ENCODE measurements around the gene ZBTB16. TPM values are rescaled to one million over a fixed set of nuclear protein-coding genes. Genes with fewer than 3 reads are reported as not detected.

The ZBTB16 gene
- total and polyA plus RNA-seq, 2 of the 4 experiments (the other 2 are of a cell fraction), result not detected

GRCh38 chr11:114183044-114183511 is 123.6 kb downstream of the ZBTB16 start:
- no peak overlapping the region for H2BK20ac ChIP-seq (ENCODE audit: low read depth, low read length)
- no peaks in the 10 kb centered on the region for H3K9me1 ChIP-seq (ENCODE audit: insufficient read depth, low read length)
- H4K91ac ChIP-seq (ENCODE audit: insufficient read depth, low read depth, low read length), result no peak overlapping the region
- H3K9ac ChIP-seq (ENCODE audit: low read depth, low read length), result no peak overlapping the region
- no peak overlapping the region for H2AK5ac ChIP-seq (ENCODE audit: low read depth, low read length)
- no peak overlapping the region for H2BK15ac ChIP-seq (ENCODE audit: low read depth, low read length)
- no peak for DNase-seq
- dilution Hi-C loops (cut with HindIII; ENCODE audit: low sequenced_read_pairs, unreplicated experiment), result no loop called here
- no peak for ATAC-seq (ENCODE audit: low read depth)
- no peaks in the 10 kb centered on the region for H3K79me1 ChIP-seq (ENCODE audit: low read depth in 1 of 2, low read length in 2 of 2)
- H4K8ac ChIP-seq (ENCODE audit: low read depth in 2 of 2, low read length in 2 of 2), result no peak overlapping the region
- no peaks in the 10 kb centered on the region for H3K36me3 ChIP-seq (ENCODE audit: control insufficient read depth, insufficient read depth, low read length)
- H3K4me2 ChIP-seq (ENCODE audit: low read depth, low read length), result no peak overlapping the region
- TF ChIP-seq FOS (IDR thresholded peaks at IDR 0.05; ENCODE audit: low read depth, low read length), result no peak
- no peak for TF ChIP-seq NFE2L2 (IDR thresholded peaks at IDR 0.05; ENCODE audit: low read depth, low read length)
- TF ChIP-seq CEBPB (IDR thresholded peaks at IDR 0.05; ENCODE audit: low read depth, low read length), result no peak
- TF ChIP-seq USF2 (IDR thresholded peaks at IDR 0.05; ENCODE audit: low read depth, low read length), result no peak
- TF ChIP-seq BHLHE40 (IDR thresholded peaks at IDR 0.05; ENCODE audit: low read depth, low read length), result no peak
- TF ChIP-seq, protein P1, sequence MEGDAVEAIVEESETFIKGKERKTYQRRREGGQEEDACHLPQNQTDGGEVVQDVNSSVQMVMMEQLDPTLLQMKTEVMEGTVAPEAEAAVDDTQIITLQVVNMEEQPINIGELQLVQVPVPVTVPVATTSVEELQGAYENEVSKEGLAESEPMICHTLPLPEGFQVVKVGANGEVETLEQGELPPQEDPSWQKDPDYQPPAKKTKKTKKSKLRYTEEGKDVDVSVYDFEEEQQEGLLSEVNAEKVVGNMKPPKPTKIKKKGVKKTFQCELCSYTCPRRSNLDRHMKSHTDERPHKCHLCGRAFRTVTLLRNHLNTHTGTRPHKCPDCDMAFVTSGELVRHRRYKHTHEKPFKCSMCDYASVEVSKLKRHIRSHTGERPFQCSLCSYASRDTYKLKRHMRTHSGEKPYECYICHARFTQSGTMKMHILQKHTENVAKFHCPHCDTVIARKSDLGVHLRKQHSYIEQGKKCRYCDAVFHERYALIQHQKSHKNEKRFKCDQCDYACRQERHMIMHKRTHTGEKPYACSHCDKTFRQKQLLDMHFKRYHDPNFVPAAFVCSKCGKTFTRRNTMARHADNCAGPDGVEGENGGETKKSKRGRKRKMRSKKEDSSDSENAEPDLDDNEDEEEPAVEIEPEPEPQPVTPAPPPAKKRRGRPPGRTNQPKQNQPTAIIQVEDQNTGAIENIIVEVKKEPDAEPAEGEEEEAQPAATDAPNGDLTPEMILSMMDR (conservative IDR thresholded peaks at IDR 0.05; ENCODE audit: low read depth, low read length), result no peak
- no peak for TF ChIP-seq RFX5 (IDR thresholded peaks at IDR 0.05; ENCODE audit: low read depth, low read length)
- no peak for TF ChIP-seq MAFK (IDR thresholded peaks at IDR 0.05; ENCODE audit: low read depth, low read length)
- no peak for TF ChIP-seq RAD21 (IDR thresholded peaks at IDR 0.05; ENCODE audit: low read length)
- no peak for TF ChIP-seq RCOR1 (IDR thresholded peaks at IDR 0.05; ENCODE audit: insufficient replicate concordance, low read length)
- no peak for TF ChIP-seq POLR2A (IDR thresholded peaks at IDR 0.05; ENCODE audit: low read depth, low read length)
- TF ChIP-seq, protein P2, sequence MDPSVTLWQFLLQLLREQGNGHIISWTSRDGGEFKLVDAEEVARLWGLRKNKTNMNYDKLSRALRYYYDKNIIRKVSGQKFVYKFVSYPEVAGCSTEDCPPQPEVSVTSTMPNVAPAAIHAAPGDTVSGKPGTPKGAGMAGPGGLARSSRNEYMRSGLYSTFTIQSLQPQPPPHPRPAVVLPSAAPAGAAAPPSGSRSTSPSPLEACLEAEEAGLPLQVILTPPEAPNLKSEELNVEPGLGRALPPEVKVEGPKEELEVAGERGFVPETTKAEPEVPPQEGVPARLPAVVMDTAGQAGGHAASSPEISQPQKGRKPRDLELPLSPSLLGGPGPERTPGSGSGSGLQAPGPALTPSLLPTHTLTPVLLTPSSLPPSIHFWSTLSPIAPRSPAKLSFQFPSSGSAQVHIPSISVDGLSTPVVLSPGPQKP (IDR thresholded peaks at IDR 0.05; ENCODE audit: borderline replicate concordance, low read depth, low read length), result no peak
- TF ChIP-seq MXI1 (IDR thresholded peaks at IDR 0.05; ENCODE audit: borderline replicate concordance, low read depth, low read length), result no peak
- no peak for TF ChIP-seq CHD1 (IDR thresholded peaks at IDR 0.05; ENCODE audit: low read depth, low read length)
- no peak for TF ChIP-seq SMC3 (IDR thresholded peaks at IDR 0.05; ENCODE audit: low read depth, low read length)
- no peak for TF ChIP-seq MAZ (IDR thresholded peaks at IDR 0.05; ENCODE audit: borderline replicate concordance, low read depth, low read length)
- H3K9me3 ChIP-seq (ENCODE audit: control insufficient read depth, insufficient read depth, low read length), result no peaks in the 10 kb centered on the region
- no peak overlapping the region for H3K4me3 ChIP-seq (ENCODE audit: insufficient read depth, low read depth, low read length)
- no peak overlapping the region for H3K4ac ChIP-seq (ENCODE audit: low read depth, low read length)
- in situ Hi-C loops (cut with MboI; ENCODE audit: low sequenced_read_pairs), result no loop called here
- no peak overlapping the region for H2AFZ ChIP-seq (replicated peaks; ENCODE audit: low read length, poor library complexity)
- H2BK5ac ChIP-seq (ENCODE audit: low read depth, low read length, poor library complexity, severe bottlenecking), result no peak overlapping the region
- WGBS, 2 experiments (ENCODE audit: extremely low coverage in 2 of 2, insufficient read length in 1 of 2), result 47% methylated on average over 5 of the region's 15 CpGs; no CpG with 5 or more reads in 1 of the 2 experiments
- H3K27ac ChIP-seq (ENCODE audit: insufficient read depth, low read length), result no peak overlapping the region
- no peak overlapping the region for H3K56ac ChIP-seq (ENCODE audit: extremely low read depth, insufficient read depth, low read length)
- ChIA-PET POLR2A (ENCODE audit: unreplicated experiment) (no interaction called here), CTCF (no interaction called here)
- H4K5ac ChIP-seq (ENCODE audit: low read depth, low read length), result no peak overlapping the region
- H2AK9ac ChIP-seq (replicated peaks; ENCODE audit: low read depth, low read length, poor library complexity), result no peak overlapping the region
- no peaks in the 10 kb centered on the region for H4K20me1 ChIP-seq (ENCODE audit: insufficient read depth, low read length)
- no peak overlapping the region for H2BK120ac ChIP-seq (ENCODE audit: low read depth, low read length)
- H3K23ac ChIP-seq (ENCODE audit: low read depth, low read length), result no peak overlapping the region
- no peak overlapping the region for H3K18ac ChIP-seq (ENCODE audit: low read depth, low read length)
- peaks cover 53% of the 10 kb centered on the region for H3K27me3 ChIP-seq (ENCODE audit: control insufficient read depth, insufficient read depth, low read length)
- BruUV-seq (replicated peaks), result no TSS peak
- H3K14ac ChIP-seq (replicated peaks; ENCODE audit: low read depth, low read length), result no peak overlapping the region
- intact Hi-C loops (cut with micrococcal nuclease), result no loop called here
- H3K4me1 ChIP-seq (ENCODE audit: control insufficient read depth, insufficient read depth, low read length), result no peaks in the 10 kb centered on the region; the same call in 1 of the 2 replicates

Data from IMR-90 (cell line).